A549 (cell line): Measurements from ENCODE around the gene SCAP. TPM values are rescaled to one million over a fixed set of nuclear protein-coding genes. Genes with fewer than 3 reads are reported as not detected.

Experiments
- ATAC-seq, 2 experiments: fragments of 200-7000 bp in 1 of 2; fragments of >200 bp in 1 of 2; cut with Nextera tagmentation in 1 of 2; cut with Tn5 transposase in 1 of 2; 3 replicates each; pipeline versions ENCODE4 v1.8.0 to v1.9.1; 2018 to 2020; ENCODE audit warnings: mild to moderate bottlenecking in 1 of 2, moderate library complexity in 1 of 2
- CTCF ChIA-PET: fragments of 300-600 bp; sonication (Branson Sonifier 250); formaldehyde crosslinking; extraction: SDS; loops from one replicate; lab custom pipeline; 2021; ENCODE audit warnings: antibody characterized with exemption, inconsistent platforms; lab: Yijun Ruan, JAX
- POLR2A ChIA-PET: fragments of 350-600 bp; formaldehyde crosslinking; extraction: SDS; loops from one replicate; lab custom pipeline; 2021; ENCODE audit warnings: antibody characterized with exemption, inconsistent platforms; lab: Yijun Ruan, JAX
- DNase-seq, 2 experiments: peaks; one replicate each; pipeline versions ENCODE4 v3.0.0 to v3.0.0-alpha.2; 2011 to 2016; ENCODE audit warnings: low read depth in 1 of 2, low spot score in 1 of 2
- FAIRE-seq: peaks from 2 replicates; lab custom pipeline; 2011; peaks lifted over from hg19 to GRCh38; lab: Jason Lieb, UNC
- H3K27ac ChIP-seq, 2 experiments: fragments of >200 bp; sonication (Bioruptor Twin); formaldehyde crosslinking; 3 replicates each; pipeline ENCODE4 v1.5.1; 2016 to 2017
- H3K4me1 ChIP-seq: fragments of >200 bp; sonication (Bioruptor Twin); formaldehyde crosslinking; 3 replicates; pipeline ENCODE4 v1.6.1; 2016
- H3K4me2 ChIP-seq: fragments of >200 bp; sonication (Bioruptor Twin); formaldehyde crosslinking; 3 replicates; pipeline ENCODE4 v1.6.1; 2016
- H3K4me3 ChIP-seq: fragments of >200 bp; sonication (Bioruptor Twin); formaldehyde crosslinking; 3 replicates; pipeline ENCODE4 v1.5.1; 2016
- H3K9me3 ChIP-seq: fragments of >200 bp; sonication (Bioruptor Twin); formaldehyde crosslinking; 3 replicates; pipeline ENCODE4 v1.6.1; 2016
- BHLHE40 ChIP-seq: IDR thresholded peaks from 2 replicates; pipeline ENCODE4 v1.6.1; 2012; ENCODE audit warnings: low read depth, low read length, inconsistent platforms
- CBX8 ChIP-seq: fragments of 200-600 bp; sonication (generic); IDR thresholded peaks from 2 replicates; pipeline ENCODE4 v1.6.1; 2016
- EHF ChIP-seq: fragments of 250-450 bp; sonication (Bioruptor Pico); IDR thresholded peaks from 2 replicates; pipeline ENCODE4 v1.5.0; 2020; ENCODE audit warnings: mild to moderate bottlenecking
- EHMT2 ChIP-seq: fragments of 200-600 bp; sonication (generic); IDR thresholded peaks from 2 replicates; pipeline ENCODE4 v1.6.1; 2016; ENCODE audit warnings: antibody characterized with exemption, low read depth, mild to moderate bottlenecking, moderate library complexity
- FOSB ChIP-seq: fragments of 250-450 bp; sonication (Bioruptor Pico); IDR thresholded peaks from 2 replicates; pipeline ENCODE4 v1.5.0; 2020; ENCODE audit warnings: mild to moderate bottlenecking, moderate library complexity
- FOSL2 ChIP-seq, 2 experiments: fragments of 450-650 bp in 1 of 2; fragments of >200 bp in 1 of 2; sonication (Bioruptor Twin) in 1 of 2; formaldehyde crosslinking; IDR thresholded peaks; 2 replicates each; pipeline versions ENCODE4 v1.5.0 to v1.6.1; 2016 to 2020; ENCODE audit warnings: mild to moderate bottlenecking in 1 of 2, moderate library complexity in 1 of 2
- FOXS1 ChIP-seq: fragments of 250-450 bp; sonication (Bioruptor Pico); IDR thresholded peaks from 2 replicates; pipeline ENCODE4 v1.5.0; 2020; ENCODE audit warnings: mild to moderate bottlenecking, moderate library complexity
- HEYL ChIP-seq: fragments of 250-450 bp; sonication (Bioruptor Pico); IDR thresholded peaks from 2 replicates; pipeline ENCODE4 v1.8.0; 2021; ENCODE audit warnings: mild to moderate bottlenecking, moderate library complexity
- HOXB5 ChIP-seq: fragments of 250-450 bp; sonication (Bioruptor Pico); IDR thresholded peaks from 2 replicates; pipeline ENCODE4 v1.5.0; 2020; ENCODE audit warnings: mild to moderate bottlenecking, moderate library complexity
- JUN ChIP-seq, 2 experiments: fragments of >200 bp; sonication (Bioruptor Twin); formaldehyde crosslinking; IDR thresholded peaks; 2 replicates in 1 of 2; 3 replicates in 1 of 2; pipeline ENCODE4 v1.6.1; 2016 to 2017
- JUNB ChIP-seq: fragments of >200 bp; sonication (Bioruptor Twin); formaldehyde crosslinking; IDR thresholded peaks from 2 replicates; pipeline ENCODE4 v1.6.1; 2016
- KDM1A ChIP-seq: fragments of 200-600 bp; sonication (generic); IDR thresholded peaks from 2 replicates; pipeline ENCODE4 v1.6.1; 2016; ENCODE audit warnings: low read depth, mild to moderate bottlenecking
- KDM5A ChIP-seq: fragments of 200-600 bp; sonication (generic); IDR thresholded peaks from 2 replicates; pipeline ENCODE4 v1.6.1; 2016; ENCODE audit warnings: antibody characterized with exemption, mild to moderate bottlenecking
- NFE2L2 ChIP-seq: fragments of 150-350 bp; conservative IDR thresholded peaks from 2 replicates; pipeline ENCODE4 v1.6.1; 2014; ENCODE audit warnings: low read length
- NPAS2 ChIP-seq: fragments of 250-450 bp; sonication (Bioruptor Pico); IDR thresholded peaks from 2 replicates; pipeline ENCODE4 v1.8.0; 2022; ENCODE audit warnings: mild to moderate bottlenecking, moderate library complexity, borderline replicate concordance
- NR3C1 ChIP-seq: fragments of >200 bp; sonication (Bioruptor Twin); formaldehyde crosslinking; IDR thresholded peaks from 3 replicates; pipeline ENCODE4 v1.6.1; 2017
- PHF8 ChIP-seq: fragments of 200-600 bp; sonication (generic); IDR thresholded peaks from 2 replicates; pipeline ENCODE4 v1.6.1; 2016; ENCODE audit warnings: low read depth, mild to moderate bottlenecking, antibody characterized with exemption, moderate library complexity, borderline replicate concordance
- POLR2AphosphoS2 ChIP-seq: conservative IDR thresholded peaks from 2 replicates; pipeline ENCODE4 v1.6.1; 2012; ENCODE audit warnings: low read length, improper control_type of control experiment, inconsistent platforms
- RCOR1 ChIP-seq: fragments of 150-350 bp; IDR thresholded peaks from 2 replicates; pipeline ENCODE4 v1.6.1; 2014; ENCODE audit warnings: antibody characterized with exemption, low read length, low read depth
- RFX5 ChIP-seq: fragments of 450-650 bp; IDR thresholded peaks from 2 replicates; pipeline ENCODE4 v1.7.1; 2014; ENCODE audit warnings: antibody characterized with exemption, mild to moderate bottlenecking, moderate library complexity
- TFCP2L1 ChIP-seq: fragments of 250-450 bp; sonication (Bioruptor Pico); IDR thresholded peaks from 2 replicates; pipeline ENCODE4 v1.5.0; 2021; ENCODE audit warnings: mild to moderate bottlenecking
- ZSCAN20 ChIP-seq: fragments of 250-450 bp; sonication (Bioruptor Pico); IDR thresholded peaks from 2 replicates; pipeline ENCODE4 v1.8.0; 2022; ENCODE audit warnings: mild to moderate bottlenecking, moderate library complexity
- WGBS: methylation state at CpG from one replicate; pipeline ENCODE4 v1.1.6; 2017; ENCODE audit errors: missing lambda C conversion rate; 5-methylcytosine and 5-hydroxymethylcytosine counted together
- polyA plus RNA-seq, 4 experiments: library from polyadenylated mRNA; depleted of rRNA in 3 of 4; stranded (reverse); fragments of >200 nt; fragmentation: RNase III in 1 of 4; extraction: RNeasy Plus Mini Kit Qiagen cat#74134 plus additional on column Dnase treatment in 1 of 4; gene quantifications; 2 replicates in 3 of 4; 3 replicates in 1 of 4; pipeline ENCODE4 v1.2.3, GENCODE V29; 2011 to 2017
- TF ChIP-seq, protein P1 (sequence below): fragments of >200 bp; sonication (Bioruptor Twin); formaldehyde crosslinking; IDR thresholded peaks from 2 replicates; pipeline ENCODE4 v1.6.1; 2016
- TF ChIP-seq, protein P2 (sequence below): fragments of 250-450 bp; sonication (Bioruptor Pico); IDR thresholded peaks from 2 replicates; pipeline ENCODE4 v1.5.0; 2020; ENCODE audit warnings: low read depth, mild to moderate bottlenecking, moderate library complexity
- TF ChIP-seq, protein P3 (sequence below): fragments of >200 bp; sonication (Bioruptor Twin); formaldehyde crosslinking; IDR thresholded peaks from 3 replicates; pipeline ENCODE4 v1.5.1; 2016
- TF ChIP-seq, protein P4 (sequence below): fragments of 150-350 bp; IDR thresholded peaks from 2 replicates; pipeline ENCODE4 v1.6.1; 2014; ENCODE audit warnings: low read depth, mild to moderate bottlenecking, low read length

The SCAP gene
- polyA plus RNA-seq, 2 of the 4 experiments (the other 2 are of a cell fraction), result 12.9 to 25.9 TPM

DNA sequence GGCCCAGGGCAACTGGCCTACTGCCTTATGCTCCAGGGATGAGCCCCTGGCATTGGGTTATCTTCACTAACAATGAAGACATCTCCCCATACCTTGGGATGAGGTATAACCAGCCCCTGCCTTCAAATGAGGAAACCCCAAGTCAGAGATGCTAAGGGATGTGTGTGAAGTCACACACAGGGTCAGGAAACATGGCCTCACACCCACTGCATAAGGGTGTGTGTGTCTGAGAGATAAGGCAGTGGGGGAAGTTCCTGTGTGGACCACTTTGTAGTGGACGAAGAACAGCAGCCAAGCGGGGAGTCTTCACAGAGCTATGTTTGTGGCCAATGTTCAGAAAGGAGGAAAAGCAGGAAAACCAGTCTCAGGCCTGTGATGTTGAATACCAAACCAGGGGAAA, 27.3 kb upstream of the SCAP start:
- WGBS, result 90% methylated on average over 2 of the region's 2 CpGs
- TF ChIP-seq FOSL2 (IDR thresholded peaks at IDR 0.05) (no peak), FOSL2 (CRISPR knock-in tag; IDR thresholded peaks at IDR 0.05) (no peak), HOXB5 (CRISPR knock-in tag) (no peak), BHLHE40 (no peak), NFE2L2 (no peak), RFX5 (no peak), EHMT2 (no peak), EHF (CRISPR knock-in tag) (no peak), CBX8 (no peak), RCOR1 (no peak)
- ChIA-PET POLR2A (no interaction called here), CTCF (no interaction called here)
- no peak for ATAC-seq
- no peak for FAIRE-seq
- Histone ChIP-seq H3K4me3 (no peak overlapping the region), H3K9me3 (no peaks in the 10 kb centered on the region), H3K4me2 (no peak overlapping the region), H3K4me1 (no peaks in the 10 kb centered on the region), H3K27ac (no peak overlapping the region)
- DNase-seq, result no peak

DNA sequence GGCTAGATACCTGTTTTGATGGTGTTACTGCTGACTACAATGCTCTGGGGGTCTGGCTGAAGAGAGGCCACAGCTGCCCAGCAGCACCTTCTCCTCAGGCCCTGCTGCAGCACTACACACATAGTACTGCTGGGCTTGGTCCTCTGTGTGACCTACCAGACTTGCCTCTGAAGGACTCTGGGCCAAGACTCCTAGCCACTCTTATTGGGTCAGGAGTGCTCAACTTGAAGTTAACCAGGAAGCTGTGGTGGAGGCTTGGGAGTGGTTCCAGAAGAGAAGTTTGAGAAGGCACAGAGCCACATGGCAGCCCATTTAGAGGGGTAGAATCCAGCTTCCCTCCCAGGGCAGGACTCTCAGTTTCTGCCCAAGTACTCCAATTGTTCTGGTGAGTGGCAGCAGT, 21.2 kb upstream of the SCAP start:
- ChIA-PET CTCF (interaction anchor here (1.9 kb wide), 1 partner anchor 20 kb away, joined by 4 read pairs; no protein-coding TSS in a partner anchor), POLR2A (no interaction called here)
- ATAC-seq, result no peak
- Histone ChIP-seq H3K4me3 (no peak overlapping the region), H3K27ac (no peak overlapping the region), H3K9me3 (no peaks in the 10 kb centered on the region), H3K4me2 (no peak overlapping the region), H3K4me1 (no peaks in the 10 kb centered on the region)
- FAIRE-seq, result no peak
- TF ChIP-seq NR3C1 (no peak), HEYL (no peak), RCOR1 (no peak), FOSB (no peak), TFCP2L1 (no peak), FOXS1 (no peak), KDM1A (no peak), JUN (IDR thresholded peaks at IDR 0.05) (no peak), NPAS2 (no peak), KDM5A (no peak), POLR2AphosphoS2 (no peak), JUNB (no peak), EHMT2 (no peak), ZSCAN20 (CRISPR knock-in tag) (no peak), PHF8 (no peak)
- TF ChIP-seq, protein P1, sequence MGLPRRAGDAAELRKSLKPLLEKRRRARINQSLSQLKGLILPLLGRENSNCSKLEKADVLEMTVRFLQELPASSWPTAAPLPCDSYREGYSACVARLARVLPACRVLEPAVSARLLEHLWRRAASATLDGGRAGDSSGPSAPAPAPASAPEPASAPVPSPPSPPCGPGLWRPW, result no peak
- TF ChIP-seq, protein P2, sequence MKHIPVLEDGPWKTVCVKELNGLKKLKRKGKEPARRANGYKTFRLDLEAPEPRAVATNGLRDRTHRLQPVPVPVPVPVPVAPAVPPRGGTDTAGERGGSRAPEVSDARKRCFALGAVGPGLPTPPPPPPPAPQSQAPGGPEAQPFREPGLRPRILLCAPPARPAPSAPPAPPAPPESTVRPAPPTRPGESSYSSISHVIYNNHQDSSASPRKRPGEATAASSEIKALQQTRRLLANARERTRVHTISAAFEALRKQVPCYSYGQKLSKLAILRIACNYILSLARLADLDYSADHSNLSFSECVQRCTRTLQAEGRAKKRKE (CRISPR knock-in tag), result no peak
- TF ChIP-seq, protein P3, sequence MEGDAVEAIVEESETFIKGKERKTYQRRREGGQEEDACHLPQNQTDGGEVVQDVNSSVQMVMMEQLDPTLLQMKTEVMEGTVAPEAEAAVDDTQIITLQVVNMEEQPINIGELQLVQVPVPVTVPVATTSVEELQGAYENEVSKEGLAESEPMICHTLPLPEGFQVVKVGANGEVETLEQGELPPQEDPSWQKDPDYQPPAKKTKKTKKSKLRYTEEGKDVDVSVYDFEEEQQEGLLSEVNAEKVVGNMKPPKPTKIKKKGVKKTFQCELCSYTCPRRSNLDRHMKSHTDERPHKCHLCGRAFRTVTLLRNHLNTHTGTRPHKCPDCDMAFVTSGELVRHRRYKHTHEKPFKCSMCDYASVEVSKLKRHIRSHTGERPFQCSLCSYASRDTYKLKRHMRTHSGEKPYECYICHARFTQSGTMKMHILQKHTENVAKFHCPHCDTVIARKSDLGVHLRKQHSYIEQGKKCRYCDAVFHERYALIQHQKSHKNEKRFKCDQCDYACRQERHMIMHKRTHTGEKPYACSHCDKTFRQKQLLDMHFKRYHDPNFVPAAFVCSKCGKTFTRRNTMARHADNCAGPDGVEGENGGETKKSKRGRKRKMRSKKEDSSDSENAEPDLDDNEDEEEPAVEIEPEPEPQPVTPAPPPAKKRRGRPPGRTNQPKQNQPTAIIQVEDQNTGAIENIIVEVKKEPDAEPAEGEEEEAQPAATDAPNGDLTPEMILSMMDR, result no peak
- TF ChIP-seq, protein P4, sequence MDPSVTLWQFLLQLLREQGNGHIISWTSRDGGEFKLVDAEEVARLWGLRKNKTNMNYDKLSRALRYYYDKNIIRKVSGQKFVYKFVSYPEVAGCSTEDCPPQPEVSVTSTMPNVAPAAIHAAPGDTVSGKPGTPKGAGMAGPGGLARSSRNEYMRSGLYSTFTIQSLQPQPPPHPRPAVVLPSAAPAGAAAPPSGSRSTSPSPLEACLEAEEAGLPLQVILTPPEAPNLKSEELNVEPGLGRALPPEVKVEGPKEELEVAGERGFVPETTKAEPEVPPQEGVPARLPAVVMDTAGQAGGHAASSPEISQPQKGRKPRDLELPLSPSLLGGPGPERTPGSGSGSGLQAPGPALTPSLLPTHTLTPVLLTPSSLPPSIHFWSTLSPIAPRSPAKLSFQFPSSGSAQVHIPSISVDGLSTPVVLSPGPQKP, result no peak
- no peak for DNase-seq
